Skeletal muscle satellite cell (primary cell): Measurements from ENCODE around the gene AGBL4. TPM values are rescaled to one million over a fixed set of nuclear protein-coding genes. Genes with fewer than 3 reads are reported as not detected.

Experiments
- small RNA-seq: library from RNA; depleted of rRNA; stranded (forward); fragments of <200 nt; gene quantifications from one replicate; pipeline ENCODE3, GENCODE V24; 2012

AGBL4 gene

Small RNA genes lying within 50 kb of the gene (small RNA-seq; reads per million reads assigned to genes)
- not detected for gene AL390023.1
